Measurements from ENCODE around the gene YIF1A.

GRCh38 chr11:66287889-66288670 lies 863 bp downstream of the YIF1A start:
- TF ChIP-seq, protein P1, sequence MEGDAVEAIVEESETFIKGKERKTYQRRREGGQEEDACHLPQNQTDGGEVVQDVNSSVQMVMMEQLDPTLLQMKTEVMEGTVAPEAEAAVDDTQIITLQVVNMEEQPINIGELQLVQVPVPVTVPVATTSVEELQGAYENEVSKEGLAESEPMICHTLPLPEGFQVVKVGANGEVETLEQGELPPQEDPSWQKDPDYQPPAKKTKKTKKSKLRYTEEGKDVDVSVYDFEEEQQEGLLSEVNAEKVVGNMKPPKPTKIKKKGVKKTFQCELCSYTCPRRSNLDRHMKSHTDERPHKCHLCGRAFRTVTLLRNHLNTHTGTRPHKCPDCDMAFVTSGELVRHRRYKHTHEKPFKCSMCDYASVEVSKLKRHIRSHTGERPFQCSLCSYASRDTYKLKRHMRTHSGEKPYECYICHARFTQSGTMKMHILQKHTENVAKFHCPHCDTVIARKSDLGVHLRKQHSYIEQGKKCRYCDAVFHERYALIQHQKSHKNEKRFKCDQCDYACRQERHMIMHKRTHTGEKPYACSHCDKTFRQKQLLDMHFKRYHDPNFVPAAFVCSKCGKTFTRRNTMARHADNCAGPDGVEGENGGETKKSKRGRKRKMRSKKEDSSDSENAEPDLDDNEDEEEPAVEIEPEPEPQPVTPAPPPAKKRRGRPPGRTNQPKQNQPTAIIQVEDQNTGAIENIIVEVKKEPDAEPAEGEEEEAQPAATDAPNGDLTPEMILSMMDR (IDR thresholded peaks at IDR 0.05) = no peak
- TF ChIP-seq POLR2A (IDR thresholded peaks at IDR 0.05) = no peak

Measured in adrenal gland (tissue), 5 donors.